Lower leg skin (tissue), 3 donors: ENCODE data around the gene MDM2.
"Not testable (repeated sequence)": the region's sequence is repeated elsewhere in the genome, so short reads cannot be mapped to it uniquely, and the experiment has no call there.

ENCODE experiments used
- POLR2A ChIP-seq, 2 donors: fragments of 450-650 bp; IDR thresholded peaks; one replicate each; pipeline ENCODE4 v1.6.1; 2016 to 2017; ENCODE audit warnings: antibody characterized with exemption in 2 of 2, mild to moderate bottlenecking in 1 of 2, moderate library complexity in 1 of 2
- TF ChIP-seq, protein P1 (sequence below), 3 donors: fragments of 450-650 bp; IDR thresholded peaks; one replicate each; pipeline ENCODE4 v1.5.1; 2016; ENCODE audit warnings: antibody characterized with exemption in 3 of 3, mild to moderate bottlenecking in 3 of 3, moderate library complexity in 2 of 3

DNA sequence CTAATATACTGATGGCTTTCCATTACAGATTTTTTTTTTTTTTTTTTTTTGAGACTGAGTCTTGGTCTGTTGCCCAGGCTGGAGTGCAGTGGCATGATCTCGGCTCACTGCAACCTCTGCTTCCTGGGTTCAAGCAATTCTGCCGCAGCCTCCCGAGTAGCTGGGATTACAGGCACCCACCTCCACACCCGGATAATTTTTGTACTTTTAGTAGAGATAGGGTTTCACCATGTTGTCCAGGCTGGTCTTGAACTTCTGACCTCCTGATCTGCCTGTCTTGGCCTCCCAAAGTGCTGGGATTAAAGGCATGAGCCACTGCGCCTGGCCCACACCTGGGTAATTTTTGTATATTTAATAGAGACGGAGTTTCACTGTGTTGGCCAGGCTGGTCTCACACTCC, 3.6 kb downstream of the MDM2 start:
- TF ChIP-seq POLR2A (IDR thresholded peaks at IDR 0.05) = not testable (repeated sequence)
- TF ChIP-seq, protein P1, sequence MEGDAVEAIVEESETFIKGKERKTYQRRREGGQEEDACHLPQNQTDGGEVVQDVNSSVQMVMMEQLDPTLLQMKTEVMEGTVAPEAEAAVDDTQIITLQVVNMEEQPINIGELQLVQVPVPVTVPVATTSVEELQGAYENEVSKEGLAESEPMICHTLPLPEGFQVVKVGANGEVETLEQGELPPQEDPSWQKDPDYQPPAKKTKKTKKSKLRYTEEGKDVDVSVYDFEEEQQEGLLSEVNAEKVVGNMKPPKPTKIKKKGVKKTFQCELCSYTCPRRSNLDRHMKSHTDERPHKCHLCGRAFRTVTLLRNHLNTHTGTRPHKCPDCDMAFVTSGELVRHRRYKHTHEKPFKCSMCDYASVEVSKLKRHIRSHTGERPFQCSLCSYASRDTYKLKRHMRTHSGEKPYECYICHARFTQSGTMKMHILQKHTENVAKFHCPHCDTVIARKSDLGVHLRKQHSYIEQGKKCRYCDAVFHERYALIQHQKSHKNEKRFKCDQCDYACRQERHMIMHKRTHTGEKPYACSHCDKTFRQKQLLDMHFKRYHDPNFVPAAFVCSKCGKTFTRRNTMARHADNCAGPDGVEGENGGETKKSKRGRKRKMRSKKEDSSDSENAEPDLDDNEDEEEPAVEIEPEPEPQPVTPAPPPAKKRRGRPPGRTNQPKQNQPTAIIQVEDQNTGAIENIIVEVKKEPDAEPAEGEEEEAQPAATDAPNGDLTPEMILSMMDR (IDR thresholded peaks at IDR 0.05) = not testable (repeated sequence)
